ENCODE results near the gene KIAA1328.
"Not testable (repeated sequence)": the region's sequence is repeated elsewhere in the genome, so short reads cannot be mapped to it uniquely, and the experiment has no call there.

- not testable (repeated sequence) for TF ChIP-seq POLR2A (IDR thresholded peaks at IDR 0.05; ENCODE audit: low read length); GATA1 (IDR thresholded peaks at IDR 0.05; ENCODE audit: low read depth, low read length)
Measured at GRCh38 chr18:37166966-37167365, 338.0 kb downstream of the KIAA1328 start.

All from erythroblast (primary cell).